HG03520 (cell line): ENCODE data around the gene CXCL9.
"Not testable (repeated sequence)": the region's sequence is repeated elsewhere in the genome, so short reads cannot be mapped to it uniquely, and the experiment has no call there.

Experiments
- ATAC-seq: cut with Tn5 transposase; IDR thresholded peaks from one replicate; pipeline ENCODE4 v1.9.1; 2021; ENCODE audit warnings: mild to moderate bottlenecking, moderate library complexity; ENCODE audit not compliant: unreplicated experiment

Gene CXCL9

GRCh38 chr4:75962072-75962471, 45.2 kb downstream of the CXCL9 start:
- not testable (repeated sequence) for ATAC-seq

GRCh38 chr4:75958546-75958945, 48.8 kb downstream of the CXCL9 start:
- ATAC-seq: not testable (repeated sequence)

GRCh38 chr4:75954811-75955210, 52.5 kb downstream of the CXCL9 start:
- ATAC-seq: not testable (repeated sequence)

GRCh38 chr4:75953509-75953908, 53.8 kb downstream of the CXCL9 start:
- no peak for ATAC-seq
